ENCODE data around the gene LONRF3.

- TF ChIP-seq CTCF (conservative IDR thresholded peaks at IDR 0.05 in 1 of 2, IDR thresholded peaks at IDR 0.05 in 1 of 2; ENCODE audit: low read depth in 1 of 2, low read length in 2 of 2) (no peak), EZH2 (IDR thresholded peaks at IDR 0.05; ENCODE audit: low read length, missing control alignments) (no peak)
Measured at GRCh38 chrX:118928151-118928550, 46.3 kb upstream of the LONRF3 start.
